PC-9 (cell line): Measurements from ENCODE around the gene DLGAP1.

Experiments used
- EZH2 ChIP-seq: fragments of 200-600 bp; sonication (generic); IDR thresholded peaks from 2 replicates; pipeline ENCODE4 v1.8.0; 2017; ENCODE audit warnings: antibody characterized with exemption, low read depth
- TF ChIP-seq, protein P1 (sequence below): fragments of 200-600 bp; sonication (generic); conservative IDR thresholded peaks from 2 replicates; pipeline ENCODE4 v1.6.1; 2017; ENCODE audit warnings: mixed run types, antibody characterized with exemption, mild to moderate bottlenecking, moderate library complexity

DNA sequence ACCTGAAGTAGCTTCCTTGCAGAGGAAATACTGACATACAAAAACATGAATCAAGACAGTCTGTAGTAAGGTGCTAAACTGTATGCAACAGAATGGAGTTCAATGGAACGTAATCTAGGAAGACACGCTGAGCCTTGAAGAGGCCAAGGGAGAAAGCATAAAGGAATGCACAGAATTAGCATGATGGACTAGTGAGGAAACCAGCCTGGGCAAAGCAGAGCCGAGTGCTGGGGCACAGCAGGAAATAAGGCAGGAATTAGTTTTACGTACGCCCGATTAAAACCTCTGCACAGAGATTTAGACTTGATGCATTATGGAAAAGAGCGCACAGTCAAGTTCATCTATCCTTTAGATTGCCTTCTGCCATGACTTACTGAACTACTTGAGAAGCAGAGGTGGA, 200.3 kb downstream of the DLGAP1 start:
- TF ChIP-seq, protein P1, sequence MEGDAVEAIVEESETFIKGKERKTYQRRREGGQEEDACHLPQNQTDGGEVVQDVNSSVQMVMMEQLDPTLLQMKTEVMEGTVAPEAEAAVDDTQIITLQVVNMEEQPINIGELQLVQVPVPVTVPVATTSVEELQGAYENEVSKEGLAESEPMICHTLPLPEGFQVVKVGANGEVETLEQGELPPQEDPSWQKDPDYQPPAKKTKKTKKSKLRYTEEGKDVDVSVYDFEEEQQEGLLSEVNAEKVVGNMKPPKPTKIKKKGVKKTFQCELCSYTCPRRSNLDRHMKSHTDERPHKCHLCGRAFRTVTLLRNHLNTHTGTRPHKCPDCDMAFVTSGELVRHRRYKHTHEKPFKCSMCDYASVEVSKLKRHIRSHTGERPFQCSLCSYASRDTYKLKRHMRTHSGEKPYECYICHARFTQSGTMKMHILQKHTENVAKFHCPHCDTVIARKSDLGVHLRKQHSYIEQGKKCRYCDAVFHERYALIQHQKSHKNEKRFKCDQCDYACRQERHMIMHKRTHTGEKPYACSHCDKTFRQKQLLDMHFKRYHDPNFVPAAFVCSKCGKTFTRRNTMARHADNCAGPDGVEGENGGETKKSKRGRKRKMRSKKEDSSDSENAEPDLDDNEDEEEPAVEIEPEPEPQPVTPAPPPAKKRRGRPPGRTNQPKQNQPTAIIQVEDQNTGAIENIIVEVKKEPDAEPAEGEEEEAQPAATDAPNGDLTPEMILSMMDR, result no peak
- TF ChIP-seq EZH2, result no peak
